Measurements from ENCODE around the gene PCSK6. TPM values are rescaled to one million over a fixed set of nuclear protein-coding genes. Genes with fewer than 3 reads are reported as not detected.
"Not testable (repeated sequence)": the region's sequence is repeated elsewhere in the genome, so short reads cannot be mapped to it uniquely, and the experiment has no call there.

PCSK6 gene
- total RNA-seq, 2 donors from 2014 or later: 5.1 to 8.8 TPM

DNA sequence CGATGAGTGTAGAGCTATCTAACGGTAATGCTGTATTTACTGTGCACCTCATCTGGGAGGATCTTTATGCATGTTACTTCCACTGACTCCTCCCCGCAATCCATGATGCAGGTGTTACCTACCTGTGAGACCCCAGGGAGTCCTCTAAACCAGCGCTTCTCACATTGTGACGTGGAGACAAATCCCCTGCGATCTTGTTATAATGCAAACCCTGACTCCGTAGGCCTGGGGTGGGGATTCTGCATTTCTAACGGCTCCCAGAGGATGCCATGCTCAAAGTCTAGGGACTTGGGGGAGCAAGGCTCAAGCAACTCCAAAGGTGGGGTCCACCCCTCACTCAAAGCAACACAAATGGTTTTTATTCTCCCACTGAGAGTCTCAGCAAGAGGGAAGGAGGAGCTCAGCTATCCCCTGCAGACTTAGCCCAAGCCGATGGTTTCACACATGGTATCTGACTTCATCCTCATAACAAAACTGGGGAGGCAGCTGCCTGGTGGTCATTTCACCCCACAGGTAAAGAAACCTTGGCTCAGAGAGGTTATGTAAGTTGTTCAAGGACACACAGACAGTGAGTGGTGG, 63.6 kb downstream of the PCSK6 start:
- no peaks in the 10 kb centered on the region for H3K9me3 ChIP-seq
- DNase-seq (ENCODE audit: low spot score): no peak
- H3K27me3 ChIP-seq (replicated peaks; ENCODE audit: insufficient read depth): no peaks in the 10 kb centered on the region
- H3K27ac ChIP-seq: no peak overlapping the region
- TF ChIP-seq, protein P1, sequence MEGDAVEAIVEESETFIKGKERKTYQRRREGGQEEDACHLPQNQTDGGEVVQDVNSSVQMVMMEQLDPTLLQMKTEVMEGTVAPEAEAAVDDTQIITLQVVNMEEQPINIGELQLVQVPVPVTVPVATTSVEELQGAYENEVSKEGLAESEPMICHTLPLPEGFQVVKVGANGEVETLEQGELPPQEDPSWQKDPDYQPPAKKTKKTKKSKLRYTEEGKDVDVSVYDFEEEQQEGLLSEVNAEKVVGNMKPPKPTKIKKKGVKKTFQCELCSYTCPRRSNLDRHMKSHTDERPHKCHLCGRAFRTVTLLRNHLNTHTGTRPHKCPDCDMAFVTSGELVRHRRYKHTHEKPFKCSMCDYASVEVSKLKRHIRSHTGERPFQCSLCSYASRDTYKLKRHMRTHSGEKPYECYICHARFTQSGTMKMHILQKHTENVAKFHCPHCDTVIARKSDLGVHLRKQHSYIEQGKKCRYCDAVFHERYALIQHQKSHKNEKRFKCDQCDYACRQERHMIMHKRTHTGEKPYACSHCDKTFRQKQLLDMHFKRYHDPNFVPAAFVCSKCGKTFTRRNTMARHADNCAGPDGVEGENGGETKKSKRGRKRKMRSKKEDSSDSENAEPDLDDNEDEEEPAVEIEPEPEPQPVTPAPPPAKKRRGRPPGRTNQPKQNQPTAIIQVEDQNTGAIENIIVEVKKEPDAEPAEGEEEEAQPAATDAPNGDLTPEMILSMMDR (IDR thresholded peaks at IDR 0.05): no peak
- ATAC-seq (ENCODE audit: insufficient number of reproducible peaks, low FRiP score, low read depth): no peak
- H3K36me3 ChIP-seq: no peaks in the 10 kb centered on the region
- no peaks in the 10 kb centered on the region for H3K4me1 ChIP-seq (ENCODE audit: control insufficient read depth in 1 of 2, low read depth in 2 of 2)
- H3K4me3 ChIP-seq: no peak overlapping the region

GRCh38 chr15:101424984-101425383, 64.5 kb downstream of the PCSK6 start:
- H3K9me3 ChIP-seq: no peaks in the 10 kb centered on the region
- ATAC-seq (ENCODE audit: insufficient number of reproducible peaks, low FRiP score, low read depth) (no peak), DNase-seq (ENCODE audit: low spot score) (no peak)
- no peaks in the 10 kb centered on the region for H3K4me1 ChIP-seq (ENCODE audit: control insufficient read depth in 1 of 2, low read depth in 2 of 2)
- no peaks in the 10 kb centered on the region for H3K36me3 ChIP-seq
- no peaks in the 10 kb centered on the region for H3K27me3 ChIP-seq (replicated peaks; ENCODE audit: insufficient read depth)
- TF ChIP-seq, protein P1 (IDR thresholded peaks at IDR 0.05): no peak
- no peak overlapping the region for H3K4me3 ChIP-seq
- no peak overlapping the region for H3K27ac ChIP-seq

GRCh38 chr15:101420232-101420631, 69.3 kb downstream of the PCSK6 start:
- no peak for ATAC-seq (ENCODE audit: insufficient number of reproducible peaks, low FRiP score, low read depth)
- TF ChIP-seq, protein P1 (IDR thresholded peaks at IDR 0.05): no peak
- Histone ChIP-seq H3K4me3 (no peak overlapping the region), H3K4me1 (ENCODE audit: control insufficient read depth in 1 of 2, low read depth in 2 of 2) (no peaks in the 10 kb centered on the region), H3K27me3 (replicated peaks; ENCODE audit: insufficient read depth) (no peaks in the 10 kb centered on the region), H3K36me3 (no peaks in the 10 kb centered on the region), H3K27ac (no peak overlapping the region), H3K9me3 (no peaks in the 10 kb centered on the region)
- no peak for DNase-seq (ENCODE audit: low spot score)

DNA sequence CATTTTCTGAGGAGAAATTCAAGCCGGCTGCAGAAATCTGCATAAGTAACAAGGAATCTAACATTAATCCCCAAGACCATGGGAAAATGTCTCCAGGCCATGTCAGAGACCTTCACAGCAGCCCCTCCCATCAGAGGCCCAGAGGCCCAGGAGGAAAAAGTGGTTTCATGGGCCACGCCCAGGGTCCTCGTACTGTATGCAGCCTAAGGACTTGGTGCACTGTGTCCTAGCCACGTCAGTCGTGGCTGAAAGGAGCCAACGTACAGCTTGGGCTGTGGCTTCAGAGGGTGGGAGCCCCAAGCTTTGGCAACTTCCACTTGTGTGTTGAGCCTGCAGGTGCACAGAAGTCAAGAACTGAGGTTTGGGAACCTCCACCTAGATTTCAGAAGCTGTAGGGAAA, 73.0 kb downstream of the PCSK6 start:
- H3K4me1 ChIP-seq (ENCODE audit: control insufficient read depth in 1 of 2, low read depth in 2 of 2); H3K9me3 ChIP-seq; DNase-seq (ENCODE audit: low spot score); H3K36me3 ChIP-seq; ATAC-seq (ENCODE audit: insufficient number of reproducible peaks, low FRiP score, low read depth); H3K27ac ChIP-seq; H3K27me3 ChIP-seq (replicated peaks; ENCODE audit: insufficient read depth); H3K4me3 ChIP-seq: not testable (repeated sequence)

DNA sequence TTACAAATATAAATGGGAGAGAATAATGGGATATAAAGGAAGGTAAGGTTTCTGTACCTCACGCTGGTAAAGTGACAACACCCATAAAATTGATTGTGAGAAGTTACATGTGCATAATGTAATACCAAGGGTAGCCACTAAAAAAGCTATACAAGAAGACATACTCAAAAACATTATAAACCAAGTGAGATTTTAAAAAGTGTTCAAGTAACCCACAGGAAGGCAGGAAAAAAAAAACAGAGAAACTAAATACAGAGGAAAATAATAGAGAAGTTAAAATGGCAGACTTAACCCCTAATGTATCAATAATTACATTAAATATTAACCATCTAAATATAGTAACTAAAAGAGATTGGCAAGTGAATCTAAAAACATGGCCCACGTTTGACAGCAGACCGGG, 76.3 kb downstream of the PCSK6 start:
- H3K27ac ChIP-seq: no peak overlapping the region
- H3K9me3 ChIP-seq: no peaks in the 10 kb centered on the region
- no peaks in the 10 kb centered on the region for H3K4me1 ChIP-seq (ENCODE audit: control insufficient read depth in 1 of 2, low read depth in 2 of 2)
- H3K36me3 ChIP-seq: no peaks in the 10 kb centered on the region
- H3K27me3 ChIP-seq (replicated peaks; ENCODE audit: insufficient read depth): no peaks in the 10 kb centered on the region
- TF ChIP-seq, protein P1 (IDR thresholded peaks at IDR 0.05): no peak
- ATAC-seq (ENCODE audit: insufficient number of reproducible peaks, low FRiP score, low read depth) (no peak), DNase-seq (ENCODE audit: low spot score) (no peak)
- no peak overlapping the region for H3K4me3 ChIP-seq

DNA sequence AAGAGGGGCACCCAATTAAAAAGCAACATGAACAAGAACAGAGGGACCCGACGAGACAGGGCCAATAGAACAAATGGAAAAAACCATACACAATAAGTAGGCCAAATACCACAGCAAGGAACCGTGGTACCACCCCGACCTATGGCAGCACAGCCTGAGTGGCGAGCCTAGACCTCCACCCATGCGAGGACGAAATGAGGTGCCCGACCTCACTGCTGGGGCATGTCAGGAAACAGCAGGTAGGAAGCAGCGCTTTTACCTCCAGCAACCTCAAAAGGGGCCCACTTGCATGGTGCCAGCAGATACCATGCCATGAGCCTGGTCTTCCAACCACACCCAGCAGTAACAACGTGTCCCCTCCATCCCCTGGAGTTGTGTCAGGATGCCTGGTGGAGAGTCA, 77.9 kb downstream of the PCSK6 start:
- no peak overlapping the region for H3K4me3 ChIP-seq
- no peaks in the 10 kb centered on the region for H3K27me3 ChIP-seq (replicated peaks; ENCODE audit: insufficient read depth)
- ATAC-seq (ENCODE audit: insufficient number of reproducible peaks, low FRiP score, low read depth): no peak
- H3K4me1 ChIP-seq (ENCODE audit: control insufficient read depth in 1 of 2, low read depth in 2 of 2): no peaks in the 10 kb centered on the region
- H3K27ac ChIP-seq: no peak overlapping the region
- no peaks in the 10 kb centered on the region for H3K36me3 ChIP-seq
- H3K9me3 ChIP-seq: no peaks in the 10 kb centered on the region
- DNase-seq (ENCODE audit: low spot score): no peak
- TF ChIP-seq, protein P1 (IDR thresholded peaks at IDR 0.05): no peak
